NCI-H2227 (cell line): ENCODE measurements around the gene CRY2.
"Not testable (repeated sequence)": the region's sequence is repeated elsewhere in the genome, so short reads cannot be mapped to it uniquely, and the experiment has no call there.

Source experiments
- DNase-seq: peaks from one replicate; lab custom pipeline; 2025; ENCODE audit not compliant: unreplicated experiment; lab: John Stamatoyannopoulos, UW

CRY2 gene

DNA sequence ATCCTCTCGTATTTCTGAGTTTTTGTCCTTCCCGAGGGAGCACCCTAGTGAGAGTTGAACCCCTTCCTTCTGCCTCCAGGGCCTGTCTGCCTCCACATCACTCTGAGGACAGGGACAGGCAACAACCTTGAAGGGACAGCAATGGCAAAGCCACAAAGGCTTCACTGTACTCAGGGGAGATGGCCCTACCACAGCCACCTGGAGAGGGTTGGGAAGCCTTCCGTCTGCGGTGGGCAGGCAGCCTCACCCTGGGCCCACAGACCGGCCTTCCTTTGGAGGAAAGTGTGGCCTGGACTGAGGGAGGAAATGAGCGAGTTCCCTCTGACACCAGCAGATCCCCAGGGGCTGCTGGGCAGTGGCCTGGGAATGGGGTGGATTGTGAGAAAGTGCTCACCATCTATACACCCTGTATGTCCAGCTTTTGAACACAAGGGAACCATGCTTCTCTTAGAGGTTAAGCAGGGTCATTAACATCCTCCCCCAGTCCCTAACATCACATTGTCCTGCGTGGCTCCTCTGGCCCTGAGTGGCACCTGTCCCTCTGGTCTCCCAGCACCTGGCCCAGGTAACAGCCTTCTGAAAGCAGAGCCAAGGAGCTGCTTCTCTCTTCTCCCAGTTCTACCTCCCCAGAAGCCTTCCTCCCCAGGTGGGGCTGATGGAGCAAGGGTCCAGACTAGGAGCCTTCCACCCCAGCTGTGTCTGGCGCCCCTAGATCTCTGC, 35.5 kb upstream of the CRY2 start:
- no peak for DNase-seq

DNA sequence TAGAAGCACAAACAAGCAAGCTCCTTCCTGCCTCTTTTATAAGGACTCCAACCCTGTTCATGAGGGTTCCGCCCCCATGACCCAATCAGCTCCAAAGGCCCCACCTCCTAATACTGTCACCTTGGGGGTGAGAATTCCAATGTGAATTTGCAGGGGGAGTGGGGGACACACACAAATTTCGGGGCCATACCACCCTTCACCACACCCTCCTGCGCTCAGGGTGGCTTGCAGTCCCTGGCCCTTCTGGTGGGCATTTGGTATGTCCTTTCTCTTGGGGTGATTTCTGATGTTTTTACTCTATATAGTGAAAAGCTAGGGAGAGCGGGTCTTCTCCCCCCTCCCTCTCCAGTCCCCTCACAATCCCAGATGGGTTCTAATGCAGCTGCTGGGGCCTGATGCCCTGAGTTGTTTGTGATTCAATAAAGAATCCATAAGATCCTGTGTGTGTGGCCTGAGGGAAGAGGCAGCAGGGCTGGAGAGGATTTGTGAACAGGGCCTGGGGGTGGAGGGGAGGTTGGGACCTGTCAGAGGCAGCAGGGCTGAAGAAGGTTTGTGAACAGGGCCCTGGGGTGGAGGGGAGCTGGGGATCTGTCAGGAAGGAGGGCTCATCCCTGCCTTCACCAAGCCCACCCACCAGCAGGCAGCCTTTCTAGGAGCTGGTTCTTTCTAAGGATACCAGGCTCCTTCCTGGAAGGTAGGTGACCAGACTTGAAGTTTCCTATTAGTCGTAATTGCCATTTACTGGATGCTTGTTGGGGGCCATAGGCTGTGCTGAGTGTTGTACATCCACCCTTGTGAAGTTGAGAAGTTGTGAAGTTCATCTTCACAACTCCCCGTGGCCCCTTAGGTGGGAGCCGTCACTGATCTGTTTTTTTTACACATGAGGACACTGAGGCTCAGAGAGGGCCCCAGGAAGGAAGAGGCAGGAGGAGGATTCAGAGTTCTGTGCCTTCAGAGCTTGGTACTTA, 34.4 kb upstream of the CRY2 start:
- no peak for DNase-seq

DNA sequence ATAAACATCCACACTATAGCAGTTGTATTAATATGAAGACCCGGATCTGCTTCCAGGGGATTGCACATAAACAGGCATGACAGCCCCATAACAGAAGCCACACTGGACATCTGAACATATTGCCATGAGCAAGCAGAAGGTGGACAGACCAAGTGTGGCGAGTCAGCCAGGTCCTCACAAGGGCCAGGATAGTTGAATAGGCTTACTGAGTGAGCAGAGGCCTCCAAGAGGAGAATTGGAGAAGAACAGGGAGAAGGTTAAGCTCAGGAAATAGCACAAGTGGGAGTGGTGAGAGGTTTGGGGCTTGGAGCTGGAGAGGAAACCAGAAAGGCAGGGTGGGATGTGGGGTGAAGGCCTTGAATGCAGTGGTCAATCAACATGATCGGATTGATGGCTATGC, 31.5 kb upstream of the CRY2 start:
- no peak for DNase-seq

DNA sequence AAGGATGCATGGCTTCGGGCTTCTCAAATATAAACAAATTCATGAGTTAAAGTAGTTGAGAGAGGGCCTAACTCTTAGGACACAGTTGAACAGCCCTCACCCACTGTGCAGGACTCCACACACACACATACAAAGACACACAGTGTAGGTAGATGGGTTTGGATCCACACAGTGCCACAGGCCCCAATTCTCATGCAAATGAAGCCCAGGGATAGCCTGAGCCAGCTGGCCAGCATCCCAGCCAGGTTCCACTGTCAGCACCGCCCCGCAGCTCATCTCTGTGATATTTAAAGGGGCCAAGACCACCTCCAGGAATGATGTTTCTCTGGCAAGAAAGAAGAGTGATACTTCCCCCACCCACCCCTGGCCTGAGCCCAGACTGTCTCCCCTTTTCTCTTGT, 30.7 kb upstream of the CRY2 start:
- peak; percentile 25 for DNase-seq

DNA sequence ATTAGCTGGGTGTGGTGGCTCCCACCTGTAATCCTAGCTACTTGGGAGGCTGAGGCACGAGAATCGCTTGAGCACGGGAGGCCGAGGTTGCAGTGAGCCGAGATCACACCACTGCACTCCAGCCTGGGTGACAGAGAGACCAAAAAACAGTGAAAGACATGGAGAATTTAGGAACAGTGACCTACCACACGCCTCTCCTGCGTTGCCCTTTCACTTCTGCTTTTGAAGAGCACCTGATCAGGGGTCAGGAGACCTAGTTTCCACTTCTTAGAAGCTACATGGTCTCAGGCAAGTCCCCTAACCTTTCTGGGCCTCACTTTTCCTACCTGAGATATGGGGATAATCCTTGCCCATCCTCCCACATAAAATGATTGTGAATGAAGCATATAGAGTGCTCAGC, 30.1 kb upstream of the CRY2 start:
- no peak for DNase-seq

DNA sequence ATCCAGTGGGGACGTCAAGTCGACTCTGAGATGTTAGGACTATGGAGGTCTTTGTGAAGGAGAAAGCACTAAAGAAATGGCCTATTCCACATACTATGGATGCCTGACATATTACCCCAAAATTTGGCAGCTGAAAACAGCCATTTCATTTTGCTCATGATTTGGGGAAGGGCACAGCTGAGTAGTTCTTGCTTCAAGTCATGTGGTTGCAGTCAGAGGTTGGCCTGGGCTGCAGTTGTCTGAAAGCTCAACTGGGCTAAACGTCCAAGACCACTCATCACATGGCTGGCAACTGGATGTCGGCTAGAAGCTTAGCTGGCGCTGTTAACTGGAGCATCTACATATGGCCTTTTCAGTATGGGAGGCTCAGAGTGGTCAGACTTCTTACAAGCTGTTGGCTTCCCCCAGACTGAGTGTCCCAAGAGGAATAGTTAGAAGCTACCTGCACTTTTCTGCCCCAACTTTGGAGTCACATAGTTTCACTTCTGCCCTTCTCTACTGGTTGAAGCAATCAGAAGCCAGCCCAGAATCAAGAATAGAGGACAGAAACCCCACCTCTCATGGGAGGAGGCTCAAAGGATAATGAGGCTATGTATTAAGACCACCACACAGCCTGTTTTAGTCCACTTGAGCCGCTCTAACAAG, 28.2 kb upstream of the CRY2 start:
- no peak for DNase-seq

DNA sequence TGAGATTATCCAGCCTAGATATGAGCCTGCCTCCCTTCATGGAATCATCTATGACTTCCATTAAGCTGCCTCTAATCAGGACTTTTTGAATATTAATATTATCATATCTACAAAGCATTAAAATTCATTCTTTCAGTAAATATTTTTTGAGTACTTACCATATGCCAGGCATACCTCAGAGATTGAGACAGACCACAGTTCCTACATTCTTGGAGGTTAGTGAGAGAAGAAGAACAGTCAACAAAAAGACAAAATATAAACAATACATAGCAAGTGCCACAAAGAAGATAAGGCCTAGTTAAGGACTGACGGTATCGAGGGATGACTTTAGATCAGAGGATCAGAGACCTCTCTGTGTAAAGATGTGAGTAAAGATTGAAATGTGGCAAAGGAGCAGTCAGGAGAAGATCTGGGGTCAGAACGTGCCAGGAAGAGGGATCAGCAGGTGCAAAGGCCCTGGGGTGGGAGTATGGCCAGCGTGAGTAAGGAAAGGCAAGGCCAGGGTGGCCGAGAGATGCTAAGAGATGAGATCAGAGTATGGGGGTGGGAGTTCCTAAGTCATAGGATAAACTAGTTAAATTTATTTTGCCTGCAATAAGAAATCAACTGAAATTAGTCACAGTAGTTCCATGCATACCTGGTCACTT, 26.9 kb upstream of the CRY2 start:
- no peak for DNase-seq

DNA sequence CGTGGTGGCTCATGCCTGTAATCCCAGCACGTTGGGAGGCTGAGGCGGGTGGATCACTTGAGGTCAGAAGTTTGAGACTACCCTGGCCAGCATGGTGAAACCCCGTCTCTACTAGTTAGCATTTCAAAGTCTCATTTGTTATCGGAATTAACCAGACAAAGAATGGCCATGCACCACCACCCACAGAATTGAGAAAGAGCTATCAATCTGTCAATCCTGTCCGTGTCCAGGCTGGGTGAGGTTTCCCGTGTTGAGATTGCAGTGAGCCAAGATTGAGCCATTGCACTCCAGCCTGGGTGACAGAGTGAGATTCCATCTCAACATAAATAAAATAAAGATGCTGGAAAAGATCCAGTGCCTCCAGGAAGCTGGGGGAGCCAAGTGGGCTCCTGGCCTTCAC, 20.8 kb upstream of the CRY2 start:
- not testable (repeated sequence) for DNase-seq

DNA sequence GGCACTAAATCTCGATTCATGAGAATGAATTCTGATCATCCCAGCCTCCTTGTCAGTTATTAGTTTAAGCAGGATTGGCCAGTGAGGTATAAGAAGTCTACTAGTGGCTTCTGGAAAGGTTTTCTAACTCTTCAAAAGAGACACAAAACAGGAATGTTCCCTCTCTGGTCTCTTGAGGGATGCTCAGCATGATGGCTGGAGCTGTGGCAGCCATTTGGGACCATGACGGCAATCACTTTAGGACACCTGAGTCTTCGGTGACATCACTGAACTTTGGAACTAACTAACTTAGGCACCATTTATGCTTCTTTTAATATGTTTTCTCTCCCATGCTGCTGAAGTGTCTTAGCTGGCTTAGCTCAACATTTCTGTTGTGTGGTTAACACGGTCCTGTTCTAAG, 20.2 kb upstream of the CRY2 start:
- DNase-seq: no peak

DNA sequence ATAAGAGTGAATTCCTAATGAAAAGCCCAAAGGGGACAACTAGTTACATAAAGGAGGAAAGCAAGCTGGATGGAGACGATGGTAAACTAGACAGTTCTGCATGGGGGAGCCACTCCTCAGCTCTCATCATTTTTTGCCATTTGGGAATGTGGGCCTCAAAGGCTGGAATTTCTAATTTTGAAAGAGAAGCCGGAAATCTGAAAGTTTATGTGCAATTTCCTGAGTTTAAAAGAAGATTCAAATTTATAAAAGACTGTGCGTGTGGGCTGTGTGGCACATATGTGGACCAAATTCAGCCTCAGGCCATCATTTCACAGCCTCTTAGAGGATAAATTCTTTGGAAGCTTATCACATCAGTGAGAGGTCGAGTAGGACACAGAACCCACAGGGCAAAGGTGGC, 18.3 kb upstream of the CRY2 start:
- DNase-seq: no peak

DNA sequence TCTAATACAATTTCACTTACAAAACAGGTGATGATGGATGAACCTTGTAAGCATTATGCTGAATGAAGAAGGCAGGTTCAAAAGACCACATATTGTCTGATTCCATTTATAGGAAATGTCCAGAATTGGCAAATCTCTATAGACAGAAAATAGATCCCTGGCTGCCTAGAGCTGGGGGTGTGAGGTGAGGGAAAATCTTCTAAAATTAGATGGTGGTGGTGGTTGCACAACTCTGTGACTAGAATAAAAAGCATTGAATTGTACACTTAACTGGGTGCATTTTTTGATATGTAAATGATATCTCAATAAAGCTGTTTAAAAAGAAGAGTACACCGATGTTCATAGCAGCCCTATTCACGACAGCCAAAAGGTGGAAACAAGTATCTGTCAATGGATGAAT, 16.7 kb upstream of the CRY2 start:
- DNase-seq: no peak

DNA sequence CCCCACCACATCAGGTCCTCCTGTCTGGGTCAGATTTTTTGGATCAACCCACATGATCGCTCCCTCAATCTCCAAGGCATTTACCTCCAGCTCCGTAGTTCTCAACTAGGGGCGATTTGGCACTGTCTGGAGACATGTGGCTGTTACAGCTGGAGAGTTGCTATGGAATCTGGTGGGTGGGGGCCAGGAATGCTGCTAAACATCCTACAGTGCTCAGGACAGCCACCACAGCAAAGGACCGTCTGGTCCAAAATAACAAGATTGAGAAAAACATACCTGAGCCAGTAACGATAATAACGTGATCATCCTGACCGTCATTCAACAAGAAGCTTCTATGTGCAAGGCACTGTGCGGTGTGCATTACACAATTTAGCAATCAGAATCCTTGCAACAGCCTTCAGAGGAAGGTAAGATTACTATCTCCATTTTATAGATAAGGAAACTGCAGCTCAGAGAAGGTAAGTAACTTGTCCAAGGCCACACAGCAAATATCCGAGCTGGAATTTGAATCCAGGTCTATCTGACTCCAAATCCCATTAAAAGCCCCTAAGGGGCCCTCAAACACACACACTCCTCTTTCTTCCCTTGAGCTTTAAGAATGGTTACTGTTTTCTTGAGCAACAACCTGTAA, 14.3 kb upstream of the CRY2 start:
- DNase-seq: no peak

DNA sequence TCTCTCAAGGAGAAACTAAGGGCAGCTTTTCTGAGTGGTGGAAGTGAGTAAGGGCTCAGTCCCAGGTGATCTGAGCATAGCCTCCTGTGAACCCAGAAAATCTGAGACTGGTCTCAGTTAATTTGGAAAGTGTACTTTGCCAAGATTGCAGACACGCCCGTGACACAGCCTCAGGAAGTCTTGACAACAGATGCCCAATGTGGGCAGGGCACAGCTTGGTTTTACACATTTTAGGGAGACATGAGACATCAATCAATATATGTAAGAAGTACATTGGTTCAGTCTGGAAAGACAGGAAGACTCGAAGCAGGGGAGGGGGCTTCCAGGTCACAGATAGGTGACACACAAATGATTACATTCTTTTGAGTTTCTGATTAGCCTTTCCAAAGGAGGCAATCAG, 13.5 kb upstream of the CRY2 start:
- DNase-seq: no peak

DNA sequence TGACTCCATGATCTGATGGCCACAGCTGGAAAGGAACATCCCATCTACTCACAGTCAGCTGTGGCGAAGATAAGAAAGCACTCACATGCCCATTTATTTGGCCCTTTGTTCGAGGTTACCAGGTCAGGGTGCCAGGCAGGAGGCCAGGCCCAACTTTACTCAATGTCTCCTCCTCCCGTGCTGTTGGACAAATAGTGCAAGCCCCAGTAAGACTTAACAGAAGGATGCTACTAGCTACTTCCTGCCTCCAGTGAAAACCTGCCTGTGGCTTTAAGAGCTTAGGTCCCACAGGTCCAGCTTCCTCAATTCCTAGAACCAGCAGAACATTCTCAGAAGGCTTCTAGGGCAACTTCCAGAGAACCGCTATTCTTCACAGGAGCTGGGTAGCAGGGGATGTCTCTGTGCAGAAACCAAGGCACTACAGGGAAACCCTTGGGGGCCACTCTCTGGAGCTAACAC, 12.9 kb upstream of the CRY2 start:
- DNase-seq: no peak

DNA sequence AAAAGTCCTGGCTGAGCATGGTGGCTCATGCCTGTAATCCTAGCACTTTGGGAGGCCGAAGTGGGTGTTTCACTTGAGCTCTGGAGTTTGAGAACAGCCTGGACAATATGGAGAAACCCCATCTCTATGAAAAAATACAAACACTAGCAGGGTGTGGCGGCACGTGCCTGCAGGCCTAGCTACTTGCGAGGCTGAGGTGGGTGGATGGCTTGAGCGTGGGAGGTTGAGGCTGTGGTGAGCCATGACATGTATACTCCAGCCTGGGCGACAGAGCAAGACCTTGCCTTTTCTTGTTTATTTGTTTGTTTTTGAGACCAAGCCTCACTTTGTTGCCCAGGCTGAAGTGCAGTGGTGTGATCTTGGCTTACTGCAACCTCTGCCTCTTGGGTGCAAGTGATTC, 8.1 kb upstream of the CRY2 start:
- DNase-seq: no peak

DNA sequence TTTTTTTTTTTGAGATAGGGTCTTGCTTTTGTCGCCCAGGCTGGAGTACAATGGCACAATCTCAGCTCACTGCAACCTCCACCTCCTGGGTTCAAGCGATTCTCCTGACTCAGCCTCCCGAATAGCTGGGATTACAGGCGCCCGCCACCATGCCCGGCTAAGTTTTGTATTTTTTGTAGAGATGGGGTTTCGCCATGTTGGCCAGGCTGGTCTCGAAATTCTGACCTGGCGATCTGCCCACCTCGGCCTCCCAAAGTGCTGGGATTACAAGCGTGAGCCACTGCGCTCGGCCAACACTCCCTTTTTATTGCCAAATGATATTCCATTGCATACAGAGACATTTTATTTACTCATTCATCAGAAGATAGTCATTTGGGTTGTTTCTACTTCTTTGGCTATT, 7.0 kb upstream of the CRY2 start:
- DNase-seq: not testable (repeated sequence)

DNA sequence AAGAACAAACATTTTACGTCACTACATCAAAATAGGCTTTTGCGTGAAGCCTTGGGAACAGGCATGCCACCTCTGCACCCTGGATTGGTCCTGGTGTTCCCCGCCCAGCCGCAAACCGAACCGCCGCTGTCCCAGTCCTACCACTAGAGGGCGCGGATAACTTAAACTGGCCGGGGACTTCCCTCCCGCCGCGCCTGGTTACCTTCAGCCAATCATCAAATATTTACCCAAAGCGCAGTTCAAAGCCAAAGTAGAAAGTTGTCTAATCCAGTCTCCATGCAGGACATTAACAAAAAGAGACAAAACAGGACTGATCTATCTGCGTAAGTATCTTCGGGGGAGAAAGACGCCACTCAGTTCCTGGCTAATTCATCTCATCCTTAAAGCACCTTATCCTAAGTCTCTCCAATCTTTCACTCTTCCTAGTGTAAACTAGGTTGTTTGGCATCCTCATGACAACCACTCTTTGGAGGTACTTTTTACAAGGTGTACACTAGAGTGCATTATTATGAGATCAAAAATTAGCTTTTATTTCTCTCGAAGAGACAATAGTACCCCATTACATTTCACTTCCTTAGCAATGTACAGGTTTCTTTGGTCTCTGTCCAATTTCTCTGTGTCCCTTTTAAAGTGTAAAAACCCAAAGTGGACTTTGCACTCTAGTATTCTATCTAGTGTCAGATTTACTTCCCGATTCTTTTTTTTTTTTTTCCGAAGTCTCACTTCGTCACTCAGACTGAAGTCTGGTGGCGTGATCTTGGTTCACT, 3.9 kb upstream of the CRY2 start:
- DNase-seq: peak; percentile 91

DNA sequence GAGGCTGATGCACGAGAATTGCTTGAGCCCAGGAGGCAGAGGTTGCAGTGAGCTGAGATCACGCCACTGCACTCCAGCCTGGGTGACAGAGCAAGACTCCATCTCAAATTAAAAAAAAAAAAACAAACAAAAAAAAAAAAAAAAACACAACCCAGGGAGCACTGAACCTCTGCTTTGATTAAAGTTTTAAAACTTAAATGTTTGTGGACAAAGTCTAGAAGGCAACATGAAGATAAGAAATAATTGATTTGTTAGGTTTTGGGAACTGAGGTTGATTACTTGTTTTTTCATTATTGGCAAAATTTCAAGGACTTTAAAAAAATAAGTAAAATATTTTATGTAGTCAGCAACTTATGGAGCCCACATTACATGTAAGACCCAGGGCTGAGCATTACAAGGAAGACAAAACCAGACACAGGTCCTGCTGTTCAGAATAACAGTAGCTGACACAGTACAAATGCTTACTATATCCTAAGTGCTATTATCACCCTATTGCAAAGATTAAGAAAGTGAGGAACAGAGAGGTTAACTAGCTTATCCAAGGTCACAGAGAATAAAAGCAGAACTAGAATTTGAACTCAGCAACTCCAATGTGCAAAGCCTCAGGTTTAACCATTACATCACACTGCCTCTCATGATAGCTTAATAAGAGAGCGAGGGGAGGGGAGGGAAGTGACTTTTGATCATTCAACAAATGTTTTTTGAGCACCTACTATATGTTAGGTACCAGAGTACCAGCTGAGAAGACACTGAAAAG, 2.3 kb upstream of the CRY2 start:
- DNase-seq: no peak

DNA sequence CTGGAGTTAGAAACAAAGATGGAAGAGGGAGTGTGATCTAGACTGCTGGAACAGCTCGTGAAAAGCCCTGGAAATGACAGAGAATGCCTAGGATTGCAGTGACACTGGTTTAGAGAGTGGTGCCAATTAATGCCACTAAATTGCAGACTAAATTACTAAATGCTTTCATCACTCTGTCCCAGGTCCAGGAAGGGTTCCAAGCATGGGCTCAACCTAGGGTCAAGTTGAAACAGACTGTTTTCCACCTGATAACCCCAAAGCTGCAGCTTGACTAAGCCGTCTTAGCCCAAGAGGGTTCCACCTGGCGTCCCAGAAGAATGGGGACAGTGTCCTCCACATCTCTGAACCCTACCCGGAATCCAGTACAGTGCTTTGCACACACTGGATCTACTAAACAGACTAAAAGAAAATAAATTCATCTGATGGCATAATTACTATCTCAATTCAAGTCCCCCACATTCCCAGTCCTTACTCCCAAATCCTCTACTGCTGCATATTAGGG, 1.1 kb upstream of the CRY2 start:
- DNase-seq: no peak
